ENCODE results near the gene HDHD3. TPM values are rescaled to one million over a fixed set of nuclear protein-coding genes. Genes with fewer than 3 reads are reported as not detected.

Gene HDHD3
- total RNA-seq, 1 donor from 2014 or later: 8.4 TPM

DNA sequence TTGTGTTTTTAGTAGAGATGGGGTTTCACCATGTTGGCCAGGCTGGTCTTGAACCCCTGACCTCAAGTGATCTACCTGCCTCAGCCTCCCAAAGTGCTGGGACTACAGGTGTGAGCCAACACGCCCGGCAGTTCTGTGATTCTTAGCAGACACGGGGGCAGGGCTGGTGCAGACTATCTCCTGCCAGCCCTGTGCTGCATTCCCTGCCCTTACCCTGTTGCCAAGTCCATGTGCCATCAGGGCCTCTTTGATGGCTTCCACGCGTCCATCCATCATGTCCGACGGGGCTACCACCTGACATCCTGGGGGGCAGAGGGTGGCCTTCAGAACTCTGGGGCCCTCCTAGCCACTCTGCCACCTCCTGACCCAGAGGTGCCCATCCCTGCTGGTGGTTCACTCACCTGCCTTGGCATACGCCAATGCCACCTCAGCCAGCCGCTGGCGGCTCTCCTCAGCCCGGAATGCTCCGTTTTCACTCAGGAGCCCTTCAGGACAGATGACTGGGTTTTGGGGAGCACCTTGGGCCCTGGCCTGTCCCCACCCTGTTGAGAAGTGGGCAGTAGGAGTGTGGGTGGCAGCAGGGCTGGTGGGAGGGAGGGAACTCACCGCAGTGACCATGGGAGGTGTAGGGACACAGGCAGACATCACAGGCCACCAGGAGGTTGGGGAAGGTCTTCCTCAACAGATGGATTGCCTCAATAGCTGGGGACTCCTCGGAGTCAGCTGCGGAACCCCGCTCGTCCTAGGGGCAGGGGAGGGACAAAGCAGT is 13.6 kb upstream of the HDHD3 start:
- Mint-ChIP-seq H3K4me1 (ENCODE audit: unreplicated experiment) (peaks cover 2% of the 10 kb centered on the region), H3K4me3 (ENCODE audit: unreplicated experiment) (no peak overlapping the region), H3K9me3 (ENCODE audit: unreplicated experiment) (no peaks in the 10 kb centered on the region), H3K27me3 (ENCODE audit: unreplicated experiment) (peaks cover 6% of the 10 kb centered on the region), H3K36me3 (ENCODE audit: low read depth, unreplicated experiment) (peaks cover 37% of the 10 kb centered on the region), H3K27ac (ENCODE audit: unreplicated experiment) (no peak overlapping the region)
- TF ChIP-seq, protein P1, sequence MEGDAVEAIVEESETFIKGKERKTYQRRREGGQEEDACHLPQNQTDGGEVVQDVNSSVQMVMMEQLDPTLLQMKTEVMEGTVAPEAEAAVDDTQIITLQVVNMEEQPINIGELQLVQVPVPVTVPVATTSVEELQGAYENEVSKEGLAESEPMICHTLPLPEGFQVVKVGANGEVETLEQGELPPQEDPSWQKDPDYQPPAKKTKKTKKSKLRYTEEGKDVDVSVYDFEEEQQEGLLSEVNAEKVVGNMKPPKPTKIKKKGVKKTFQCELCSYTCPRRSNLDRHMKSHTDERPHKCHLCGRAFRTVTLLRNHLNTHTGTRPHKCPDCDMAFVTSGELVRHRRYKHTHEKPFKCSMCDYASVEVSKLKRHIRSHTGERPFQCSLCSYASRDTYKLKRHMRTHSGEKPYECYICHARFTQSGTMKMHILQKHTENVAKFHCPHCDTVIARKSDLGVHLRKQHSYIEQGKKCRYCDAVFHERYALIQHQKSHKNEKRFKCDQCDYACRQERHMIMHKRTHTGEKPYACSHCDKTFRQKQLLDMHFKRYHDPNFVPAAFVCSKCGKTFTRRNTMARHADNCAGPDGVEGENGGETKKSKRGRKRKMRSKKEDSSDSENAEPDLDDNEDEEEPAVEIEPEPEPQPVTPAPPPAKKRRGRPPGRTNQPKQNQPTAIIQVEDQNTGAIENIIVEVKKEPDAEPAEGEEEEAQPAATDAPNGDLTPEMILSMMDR (IDR thresholded peaks at IDR 0.05; ENCODE audit: unreplicated experiment): no peak
- no peak for DNase-seq (ENCODE audit: low spot score)

DNA sequence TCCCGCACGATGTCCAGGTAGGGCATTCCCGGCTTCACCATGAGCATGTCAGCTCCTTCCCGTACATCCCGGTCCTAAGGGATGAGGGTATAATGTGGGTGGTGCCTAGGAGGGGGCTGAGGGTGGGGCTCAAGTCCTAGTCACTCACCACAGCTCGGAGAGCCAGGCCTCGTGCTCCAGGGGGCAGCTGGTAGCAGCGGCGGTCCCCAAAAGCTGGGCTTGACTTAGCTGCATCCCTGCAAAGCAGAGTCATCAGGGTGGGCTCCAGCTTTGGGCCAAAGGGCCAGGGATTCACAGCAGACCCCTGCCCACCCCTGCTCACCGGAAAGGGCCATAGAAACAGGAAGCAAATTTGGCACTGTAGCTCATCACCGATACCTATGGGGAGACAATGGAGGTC is 12.7 kb upstream of the HDHD3 start:
- DNase-seq (ENCODE audit: low spot score): no peak
- TF ChIP-seq, protein P1 (IDR thresholded peaks at IDR 0.05; ENCODE audit: unreplicated experiment): no peak
- Mint-ChIP-seq H3K9me3 (ENCODE audit: unreplicated experiment) (no peaks in the 10 kb centered on the region), H3K36me3 (ENCODE audit: low read depth, unreplicated experiment) (peaks cover 34% of the 10 kb centered on the region), H3K4me3 (ENCODE audit: unreplicated experiment) (no peak overlapping the region), H3K27ac (ENCODE audit: unreplicated experiment) (no peak overlapping the region), H3K4me1 (ENCODE audit: unreplicated experiment) (peaks cover 2% of the 10 kb centered on the region), H3K27me3 (ENCODE audit: unreplicated experiment) (peaks cover 6% of the 10 kb centered on the region)

DNA sequence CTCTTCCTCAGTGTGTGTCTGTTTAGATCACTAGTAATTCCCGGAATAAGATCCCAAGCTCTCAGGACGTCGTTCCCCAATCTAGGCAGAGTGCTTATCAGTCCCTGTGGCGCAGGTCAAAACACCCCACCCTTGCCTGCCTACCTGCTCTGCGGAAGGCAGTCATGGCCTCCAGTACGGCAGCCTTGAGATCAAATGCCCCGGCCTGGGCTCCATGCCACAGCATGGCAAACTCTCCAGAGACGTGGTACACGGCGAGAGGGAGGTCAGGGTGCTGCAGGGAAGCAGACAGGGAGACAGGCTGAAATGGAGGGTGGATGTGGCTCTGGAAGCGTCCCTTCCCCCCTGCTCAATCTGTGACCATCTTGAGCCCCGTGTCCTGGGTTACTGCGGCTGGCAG is 12.0 kb upstream of the HDHD3 start:
- Mint-ChIP-seq H3K27me3 (ENCODE audit: unreplicated experiment) (peaks cover 6% of the 10 kb centered on the region), H3K4me1 (ENCODE audit: unreplicated experiment) (peaks cover 2% of the 10 kb centered on the region), H3K4me3 (ENCODE audit: unreplicated experiment) (peak overlapping the region; percentile 29), H3K9me3 (ENCODE audit: unreplicated experiment) (no peaks in the 10 kb centered on the region), H3K27ac (ENCODE audit: unreplicated experiment) (no peak overlapping the region), H3K36me3 (ENCODE audit: low read depth, unreplicated experiment) (peaks cover 34% of the 10 kb centered on the region)
- TF ChIP-seq, protein P1 (IDR thresholded peaks at IDR 0.05; ENCODE audit: unreplicated experiment): no peak
- DNase-seq (ENCODE audit: low spot score): no peak

DNA sequence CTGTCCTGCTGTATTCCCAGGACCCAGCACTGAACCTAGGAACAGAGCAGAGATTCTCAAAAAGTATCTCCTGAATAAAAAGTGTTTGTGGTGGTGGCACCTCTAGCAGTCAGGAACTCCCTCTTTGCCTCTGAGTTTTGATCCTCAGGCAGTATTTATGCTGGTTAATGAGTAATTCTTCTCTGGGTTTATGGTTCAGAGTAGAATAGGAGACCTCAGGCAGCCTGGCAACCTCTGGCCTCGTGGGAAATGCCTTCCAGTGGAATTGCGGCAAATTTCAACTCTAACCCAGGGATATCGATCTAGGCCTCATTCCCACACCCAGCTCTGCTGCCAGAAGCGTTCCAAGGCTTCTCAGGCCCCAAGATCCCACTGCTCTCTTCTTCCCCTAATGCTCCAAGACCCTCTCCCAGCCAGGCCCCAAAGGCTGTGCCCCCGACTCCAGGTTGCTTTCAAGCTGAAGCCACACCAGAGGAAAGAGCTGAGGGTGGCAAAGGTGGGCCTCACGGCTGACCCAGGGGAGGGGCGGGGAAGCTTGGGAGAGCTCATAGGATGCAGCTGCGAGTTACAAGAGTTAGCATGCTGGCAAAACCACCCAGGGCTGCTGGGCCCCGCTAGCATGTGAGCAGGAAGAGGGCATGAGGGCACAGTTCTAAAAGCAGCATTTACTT is 10.9 kb upstream of the HDHD3 start:
- no peak for DNase-seq (ENCODE audit: low spot score)
- Mint-ChIP-seq H3K27me3 (ENCODE audit: unreplicated experiment) (peaks cover 4% of the 10 kb centered on the region), H3K9me3 (ENCODE audit: unreplicated experiment) (no peaks in the 10 kb centered on the region), H3K4me3 (ENCODE audit: unreplicated experiment) (no peak overlapping the region), H3K36me3 (ENCODE audit: low read depth, unreplicated experiment) (peaks cover 30% of the 10 kb centered on the region), H3K4me1 (ENCODE audit: unreplicated experiment) (peaks cover 2% of the 10 kb centered on the region), H3K27ac (ENCODE audit: unreplicated experiment) (no peak overlapping the region)
- TF ChIP-seq, protein P1 (IDR thresholded peaks at IDR 0.05; ENCODE audit: unreplicated experiment): no peak

Measured in endothelial cell (in vitro differentiated cells).